Measurements from ENCODE around the gene SLC35F6.

DNA sequence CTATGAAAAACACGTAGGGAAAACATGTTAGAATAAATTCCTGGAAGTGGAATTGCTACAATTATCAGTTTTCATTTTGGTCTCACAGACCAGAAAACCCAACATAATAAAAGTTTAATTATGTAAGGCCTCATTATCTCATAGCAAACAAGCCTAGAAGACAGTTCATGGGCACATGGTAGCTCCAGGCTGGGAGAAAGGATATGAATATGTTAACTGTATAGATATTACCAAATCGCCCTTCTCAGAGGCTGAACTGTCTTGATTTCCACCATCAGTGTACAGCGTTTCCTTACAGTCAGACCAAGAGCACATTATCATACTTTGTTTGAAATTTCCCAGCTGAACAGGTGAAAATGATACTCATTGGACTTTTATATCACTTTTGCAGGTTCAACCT lies 17.1 kb upstream of the SLC35F6 start:
- TF ChIP-seq TAF1 (IDR thresholded peaks at IDR 0.05; ENCODE audit: borderline replicate concordance, insufficient read depth, low read length) (no peak), POLR2AphosphoS5 (IDR thresholded peaks at IDR 0.05; ENCODE audit: low read depth, low read length) (no peak), SIN3A (IDR thresholded peaks at IDR 0.05; ENCODE audit: borderline replicate concordance, insufficient read depth, low read length) (no peak), FOXP2 (optimal IDR thresholded peaks at IDR 0.05; ENCODE audit: borderline replicate concordance, extremely low read depth, extremely low read length, insufficient read depth) (no peak)
- TF ChIP-seq, protein P1, sequence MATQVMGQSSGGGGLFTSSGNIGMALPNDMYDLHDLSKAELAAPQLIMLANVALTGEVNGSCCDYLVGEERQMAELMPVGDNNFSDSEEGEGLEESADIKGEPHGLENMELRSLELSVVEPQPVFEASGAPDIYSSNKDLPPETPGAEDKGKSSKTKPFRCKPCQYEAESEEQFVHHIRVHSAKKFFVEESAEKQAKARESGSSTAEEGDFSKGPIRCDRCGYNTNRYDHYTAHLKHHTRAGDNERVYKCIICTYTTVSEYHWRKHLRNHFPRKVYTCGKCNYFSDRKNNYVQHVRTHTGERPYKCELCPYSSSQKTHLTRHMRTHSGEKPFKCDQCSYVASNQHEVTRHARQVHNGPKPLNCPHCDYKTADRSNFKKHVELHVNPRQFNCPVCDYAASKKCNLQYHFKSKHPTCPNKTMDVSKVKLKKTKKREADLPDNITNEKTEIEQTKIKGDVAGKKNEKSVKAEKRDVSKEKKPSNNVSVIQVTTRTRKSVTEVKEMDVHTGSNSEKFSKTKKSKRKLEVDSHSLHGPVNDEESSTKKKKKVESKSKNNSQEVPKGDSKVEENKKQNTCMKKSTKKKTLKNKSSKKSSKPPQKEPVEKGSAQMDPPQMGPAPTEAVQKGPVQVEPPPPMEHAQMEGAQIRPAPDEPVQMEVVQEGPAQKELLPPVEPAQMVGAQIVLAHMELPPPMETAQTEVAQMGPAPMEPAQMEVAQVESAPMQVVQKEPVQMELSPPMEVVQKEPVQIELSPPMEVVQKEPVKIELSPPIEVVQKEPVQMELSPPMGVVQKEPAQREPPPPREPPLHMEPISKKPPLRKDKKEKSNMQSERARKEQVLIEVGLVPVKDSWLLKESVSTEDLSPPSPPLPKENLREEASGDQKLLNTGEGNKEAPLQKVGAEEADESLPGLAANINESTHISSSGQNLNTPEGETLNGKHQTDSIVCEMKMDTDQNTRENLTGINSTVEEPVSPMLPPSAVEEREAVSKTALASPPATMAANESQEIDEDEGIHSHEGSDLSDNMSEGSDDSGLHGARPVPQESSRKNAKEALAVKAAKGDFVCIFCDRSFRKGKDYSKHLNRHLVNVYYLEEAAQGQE (IDR thresholded peaks at IDR 0.05; ENCODE audit: insufficient read depth in 1 of 2, low read depth in 2 of 2, low read length in 2 of 2) = no peak

Data from PFSK-1 (cell line).